ENCODE data around the gene NGDN. TPM values are rescaled to one million over a fixed set of nuclear protein-coding genes. Genes with fewer than 3 reads are reported as not detected.

The NGDN gene
- polyA plus RNA-seq, 1 of the 3 experiments (the other 2 are of a cell fraction), result 64.3 TPM

DNA sequence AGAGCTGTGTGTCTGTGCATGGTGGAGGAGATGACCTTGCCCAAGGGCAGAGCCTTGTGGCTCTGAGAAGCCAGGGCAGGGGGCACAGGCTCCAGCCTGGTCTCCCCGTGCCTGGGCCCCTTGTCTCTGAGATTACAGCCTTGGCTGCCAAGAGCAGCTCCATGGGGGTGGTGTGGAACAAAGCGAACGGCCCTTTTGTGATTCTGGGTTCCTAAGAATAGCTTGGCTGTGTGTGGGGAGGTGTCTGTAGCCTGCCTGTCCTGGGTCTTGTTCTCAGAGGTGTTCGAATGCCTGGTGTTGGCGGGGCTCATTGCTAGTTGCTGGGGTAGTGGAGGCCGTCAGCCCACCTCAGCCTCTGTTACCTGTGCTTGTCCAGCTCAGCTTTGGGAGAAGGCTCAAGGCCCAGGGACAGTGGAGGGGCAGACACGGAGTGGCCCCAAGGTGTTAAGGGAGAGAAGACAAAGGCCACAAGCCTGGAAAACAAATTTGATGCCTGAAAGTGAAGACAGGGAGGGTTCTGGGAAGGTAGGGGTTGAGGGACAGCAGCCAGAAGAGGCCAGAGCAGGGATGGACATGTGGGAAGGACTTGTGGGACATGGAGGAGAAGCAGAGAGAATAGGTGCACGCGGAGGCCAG lies 26.7 kb upstream of the NGDN start (continued):
- TF ChIP-seq GATA2 (CRISPR knock-in tag; IDR thresholded peaks at IDR 0.05), result no peak
- no peak for TF ChIP-seq FOXJ3 (CRISPR knock-in tag; IDR thresholded peaks at IDR 0.05)
- TF ChIP-seq SMC3 (IDR thresholded peaks at IDR 0.05; ENCODE audit: low read depth, low read length), result no peak
- TF ChIP-seq SIN3A (IDR thresholded peaks at IDR 0.05; ENCODE audit: borderline replicate concordance, low read depth, low read length), result no peak

GRCh38 chr14:23443411-23443812 lies 26.1 kb upstream of the NGDN start:
- no peak overlapping the region for H3K4me2 ChIP-seq
- H3F3A ChIP-seq (replicated peaks; ENCODE audit: insufficient read depth), result no peaks in the 10 kb centered on the region
- no peaks in the 10 kb centered on the region for H3K4me1 ChIP-seq (ENCODE audit: control insufficient read depth in 1 of 2, insufficient read depth in 2 of 2, low read depth in 1 of 2, low read length in 1 of 2)
- no peak for DNase-seq
- 45% methylated on average over 11 of the region's 11 CpGs for WGBS (ENCODE audit: low lambda C conversion rate)
- ChIA-PET CTCF (interaction anchor here (0.8 to 1.4 kb wide), 2 partner anchors 23 to 64 kb away, joined by 3 to 6 read pairs; no protein-coding TSS in a partner anchor), POLR2A (interaction anchor here (1.5 kb wide), 1 partner anchor 11 kb away, joined by 3 read pairs; no protein-coding TSS in a partner anchor)
- no peaks in the 10 kb centered on the region for H3K79me2 ChIP-seq (ENCODE audit: insufficient read depth)
- no peak overlapping the region for H3K4me3 ChIP-seq (ENCODE audit: low read depth in 2 of 2, low read length in 1 of 2)
- no peaks in the 10 kb centered on the region for H3K9me2 ChIP-seq
- H3K9me3 ChIP-seq, result no peaks in the 10 kb centered on the region
- H4K20me1 ChIP-seq (ENCODE audit: insufficient read depth), result no peaks in the 10 kb centered on the region
- H3K9ac ChIP-seq, result no peak overlapping the region
- H3K36me3 ChIP-seq (replicated peaks in 1 of 2; ENCODE audit: control insufficient read depth in 1 of 2, insufficient read depth in 2 of 2, low read length in 1 of 2), result no peaks in the 10 kb centered on the region
- H3K27ac ChIP-seq (ENCODE audit: low read depth in 2 of 2, low read length in 1 of 2), result no peak overlapping the region
- TF ChIP-seq REST (IDR thresholded peaks at IDR 0.05; ENCODE audit: low read depth, low read length), result no peak
- TF ChIP-seq EZH2phosphoT487 (IDR thresholded peaks at IDR 0.05; ENCODE audit: borderline replicate concordance, low read depth), result no peak
- TF ChIP-seq FOXJ3 (CRISPR knock-in tag; IDR thresholded peaks at IDR 0.05), result no peak
- no peak for TF ChIP-seq RAD21 (IDR thresholded peaks at IDR 0.05; ENCODE audit: low read length)
- TF ChIP-seq, protein P1, sequence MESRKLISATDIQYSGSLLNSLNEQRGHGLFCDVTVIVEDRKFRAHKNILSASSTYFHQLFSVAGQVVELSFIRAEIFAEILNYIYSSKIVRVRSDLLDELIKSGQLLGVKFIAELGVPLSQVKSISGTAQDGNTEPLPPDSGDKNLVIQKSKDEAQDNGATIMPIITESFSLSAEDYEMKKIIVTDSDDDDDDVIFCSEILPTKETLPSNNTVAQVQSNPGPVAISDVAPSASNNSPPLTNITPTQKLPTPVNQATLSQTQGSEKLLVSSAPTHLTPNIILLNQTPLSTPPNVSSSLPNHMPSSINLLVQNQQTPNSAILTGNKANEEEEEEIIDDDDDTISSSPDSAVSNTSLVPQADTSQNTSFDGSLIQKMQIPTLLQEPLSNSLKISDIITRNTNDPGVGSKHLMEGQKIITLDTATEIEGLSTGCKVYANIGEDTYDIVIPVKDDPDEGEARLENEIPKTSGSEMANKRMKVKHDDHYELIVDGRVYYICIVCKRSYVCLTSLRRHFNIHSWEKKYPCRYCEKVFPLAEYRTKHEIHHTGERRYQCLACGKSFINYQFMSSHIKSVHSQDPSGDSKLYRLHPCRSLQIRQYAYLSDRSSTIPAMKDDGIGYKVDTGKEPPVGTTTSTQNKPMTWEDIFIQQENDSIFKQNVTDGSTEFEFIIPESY (IDR thresholded peaks at IDR 0.05; ENCODE audit: borderline replicate concordance, low read depth), result no peak
- TF ChIP-seq SMC3 (IDR thresholded peaks at IDR 0.05; ENCODE audit: low read depth, low read length), result no peak
- no peak overlapping the region for H2AFZ ChIP-seq (ENCODE audit: low read depth)
- peaks cover 23% of the 10 kb centered on the region for H3K27me3 ChIP-seq (ENCODE audit: insufficient read depth)

Measured in SK-N-SH (cell line).